Measurements from ENCODE around the gene BBS4. TPM values are rescaled to one million over a fixed set of nuclear protein-coding genes. Genes with fewer than 3 reads are reported as not detected.

BBS4 gene
- polyA plus RNA-seq, 1 donor (not counting 4 experiments of a cell fraction or from before 2014, with no cell fraction given), result 16.5 TPM

DNA sequence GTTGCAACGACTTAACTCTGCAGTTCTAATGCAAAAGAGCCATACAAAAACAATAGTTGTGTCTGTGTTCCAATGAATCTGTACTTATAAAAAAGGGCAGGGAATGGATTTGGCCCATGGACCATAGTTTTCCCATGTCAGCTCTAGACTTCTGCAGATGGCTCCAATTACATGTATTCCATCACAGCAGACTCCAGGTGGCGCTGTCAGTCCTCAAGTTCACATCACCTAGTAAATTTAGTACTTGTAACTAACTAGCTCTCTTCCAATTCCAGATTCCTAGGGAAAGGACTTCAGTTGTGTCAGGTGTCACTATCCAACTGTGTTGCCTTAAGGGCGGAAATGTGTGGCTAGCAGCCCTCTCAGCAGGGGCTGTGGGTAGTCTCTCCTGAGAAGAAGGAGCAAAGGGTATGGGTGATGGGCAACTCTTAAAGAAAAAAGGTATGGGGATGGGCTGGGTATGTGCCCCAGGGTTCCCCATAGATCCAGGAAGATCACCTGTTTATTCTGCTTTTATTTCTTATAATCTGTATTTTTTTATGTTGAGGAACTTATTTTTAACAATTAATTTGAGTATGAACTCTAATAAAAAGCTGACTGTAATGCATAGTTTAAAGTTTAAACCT is 36.2 kb downstream of the BBS4 start:
- no peak overlapping the region for H3K27ac ChIP-seq (ENCODE audit: control insufficient read depth, insufficient read depth, low read length)
- no peak overlapping the region for H3K4me3 ChIP-seq (ENCODE audit: control insufficient read depth in 2 of 3, extremely low read depth in 1 of 3, insufficient read depth in 2 of 3, low read depth in 1 of 3, low read length in 3 of 3)
- no peak overlapping the region for H2AFZ ChIP-seq (ENCODE audit: control insufficient read depth, low read length)
- H3K9me3 ChIP-seq (ENCODE audit: control insufficient read depth, low read depth, low read length), result no peaks in the 10 kb centered on the region
- H3K36me3 ChIP-seq (ENCODE audit: control insufficient read depth in 2 of 2, extremely low read depth in 1 of 2, insufficient read depth in 2 of 2, low read length in 2 of 2), result peaks cover 0 to 4% of the 10 kb centered on the region in 2 experiments
- no peaks in the 10 kb centered on the region for H3K4me1 ChIP-seq (ENCODE audit: control insufficient read depth, extremely low read depth, insufficient read depth, low read length)
- H3K9me1 ChIP-seq (ENCODE audit: control insufficient read depth, extremely low read depth, insufficient read depth, low read length), result no peaks in the 10 kb centered on the region
- no peaks in the 10 kb centered on the region for H3K27me3 ChIP-seq (ENCODE audit: control insufficient read depth, extremely low read depth, insufficient read depth, low read length)
- H3K79me2 ChIP-seq (ENCODE audit: control insufficient read depth, insufficient read depth, low read length), result no peaks in the 10 kb centered on the region
- FAIRE-seq, result peak; percentile 89
- TF ChIP-seq, protein P1, sequence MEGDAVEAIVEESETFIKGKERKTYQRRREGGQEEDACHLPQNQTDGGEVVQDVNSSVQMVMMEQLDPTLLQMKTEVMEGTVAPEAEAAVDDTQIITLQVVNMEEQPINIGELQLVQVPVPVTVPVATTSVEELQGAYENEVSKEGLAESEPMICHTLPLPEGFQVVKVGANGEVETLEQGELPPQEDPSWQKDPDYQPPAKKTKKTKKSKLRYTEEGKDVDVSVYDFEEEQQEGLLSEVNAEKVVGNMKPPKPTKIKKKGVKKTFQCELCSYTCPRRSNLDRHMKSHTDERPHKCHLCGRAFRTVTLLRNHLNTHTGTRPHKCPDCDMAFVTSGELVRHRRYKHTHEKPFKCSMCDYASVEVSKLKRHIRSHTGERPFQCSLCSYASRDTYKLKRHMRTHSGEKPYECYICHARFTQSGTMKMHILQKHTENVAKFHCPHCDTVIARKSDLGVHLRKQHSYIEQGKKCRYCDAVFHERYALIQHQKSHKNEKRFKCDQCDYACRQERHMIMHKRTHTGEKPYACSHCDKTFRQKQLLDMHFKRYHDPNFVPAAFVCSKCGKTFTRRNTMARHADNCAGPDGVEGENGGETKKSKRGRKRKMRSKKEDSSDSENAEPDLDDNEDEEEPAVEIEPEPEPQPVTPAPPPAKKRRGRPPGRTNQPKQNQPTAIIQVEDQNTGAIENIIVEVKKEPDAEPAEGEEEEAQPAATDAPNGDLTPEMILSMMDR (optimal IDR thresholded peaks at IDR 0.05 in 1 of 3, IDR thresholded peaks at IDR 0.05 in 1 of 3, conservative IDR thresholded peaks at IDR 0.05 in 1 of 3; ENCODE audit: extremely low read depth in 1 of 3, insufficient read depth in 2 of 3, low read length in 3 of 3), result peak; percentile 72 to 88 (median 76)
- TF ChIP-seq EZH2 (IDR thresholded peaks at IDR 0.05; ENCODE audit: low read length), result no peak
- no peak overlapping the region for H3K4me2 ChIP-seq (ENCODE audit: control insufficient read depth, extremely low read depth, insufficient read depth, low read depth, low read length)
- DNase-seq (ENCODE audit: low read depth, low spot score), result peak; percentile 21
- H4K20me1 ChIP-seq (ENCODE audit: control insufficient read depth, extremely low read depth, insufficient read depth, low read length), result no peaks in the 10 kb centered on the region
- no peak overlapping the region for H3K9ac ChIP-seq (ENCODE audit: control insufficient read depth, extremely low read depth, insufficient read depth, low read length)
- dilution Hi-C loops (cut with MboI; ENCODE audit: extremely low pct_ligation_motif_present, low sequenced_read_pairs), result no loop called here

DNA sequence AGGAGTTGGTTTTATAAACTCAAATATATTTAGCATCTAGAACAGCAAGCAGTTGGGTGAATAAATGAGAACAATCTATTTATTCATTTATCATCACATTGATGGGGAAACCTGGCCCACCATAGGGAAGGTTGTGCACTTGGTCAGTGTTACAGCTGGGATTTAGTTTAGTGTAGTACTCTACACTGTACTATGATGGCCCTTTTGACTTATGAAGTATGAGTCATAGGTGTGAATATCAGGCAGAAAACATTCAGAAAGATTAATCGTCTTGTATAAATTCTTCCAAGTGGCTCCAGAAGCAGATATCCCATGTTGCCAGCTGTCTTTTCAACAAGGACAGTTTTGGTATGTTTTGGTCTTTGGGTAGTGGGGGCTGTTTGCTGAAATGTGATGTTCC is 38.0 kb downstream of the BBS4 start:
- no peaks in the 10 kb centered on the region for H3K4me1 ChIP-seq (ENCODE audit: control insufficient read depth, extremely low read depth, insufficient read depth, low read length)
- H3K79me2 ChIP-seq (ENCODE audit: control insufficient read depth, insufficient read depth, low read length), result no peaks in the 10 kb centered on the region

More for the DNA sequence above, 38.0 kb downstream of the BBS4 start:
- no peak overlapping the region for H3K9ac ChIP-seq (ENCODE audit: control insufficient read depth, extremely low read depth, insufficient read depth, low read length)
- H3K27ac ChIP-seq (ENCODE audit: control insufficient read depth, insufficient read depth, low read length), result no peak overlapping the region
- dilution Hi-C loops (cut with MboI; ENCODE audit: extremely low pct_ligation_motif_present, low sequenced_read_pairs), result no loop called here
- no peak overlapping the region for H2AFZ ChIP-seq (ENCODE audit: control insufficient read depth, low read length)
- H3K36me3 ChIP-seq (ENCODE audit: control insufficient read depth in 2 of 2, extremely low read depth in 1 of 2, insufficient read depth in 2 of 2, low read length in 2 of 2), result no peaks in the 10 kb centered on the region
- no peak overlapping the region for H3K4me2 ChIP-seq (ENCODE audit: control insufficient read depth, extremely low read depth, insufficient read depth, low read depth, low read length)
- H3K9me3 ChIP-seq (ENCODE audit: control insufficient read depth, low read depth, low read length), result no peaks in the 10 kb centered on the region
- no peak for DNase-seq (ENCODE audit: low read depth, low spot score)
- no peak overlapping the region for H3K4me3 ChIP-seq (ENCODE audit: control insufficient read depth in 2 of 3, extremely low read depth in 1 of 3, insufficient read depth in 2 of 3, low read depth in 1 of 3, low read length in 3 of 3)
- no peaks in the 10 kb centered on the region for H3K27me3 ChIP-seq (ENCODE audit: control insufficient read depth, extremely low read depth, insufficient read depth, low read length)
- TF ChIP-seq EZH2 (IDR thresholded peaks at IDR 0.05; ENCODE audit: low read length), result no peak
- TF ChIP-seq, protein P1 (optimal IDR thresholded peaks at IDR 0.05 in 1 of 3, IDR thresholded peaks at IDR 0.05 in 1 of 3, conservative IDR thresholded peaks at IDR 0.05 in 1 of 3; ENCODE audit: extremely low read depth in 1 of 3, insufficient read depth in 2 of 3, low read length in 3 of 3), result no peak
- FAIRE-seq, result no peak
- no peaks in the 10 kb centered on the region for H4K20me1 ChIP-seq (ENCODE audit: control insufficient read depth, extremely low read depth, insufficient read depth, low read length)
- no peaks in the 10 kb centered on the region for H3K9me1 ChIP-seq (ENCODE audit: control insufficient read depth, extremely low read depth, insufficient read depth, low read length)

All from keratinocyte (primary cell).